Fibroblast of lung (primary cell): ENCODE measurements around the gene HAPLN2. TPM values are rescaled to one million over a fixed set of nuclear protein-coding genes. Genes with fewer than 3 reads are reported as not detected.

ENCODE experiments used
- DNase-seq, 2 donors: peaks; one replicate each; pipeline versions ENCODE4 v3.0.0 to v3.0.0-alpha.2; 2010; ENCODE audit warnings: low read depth in 2 of 2
- H2AFZ ChIP-seq: 2 replicates; pipeline ENCODE4 v1.5.1; 2012; ENCODE audit warnings: low read length, control low read depth, inconsistent platforms
- H3K27ac ChIP-seq: 2 replicates; pipeline ENCODE4 v1.5.1; 2011; ENCODE audit warnings: low read length, control low read depth; ENCODE audit not compliant: insufficient read depth
- H3K27me3 ChIP-seq: 2 replicates; pipeline ENCODE4 v1.5.1; 2011; ENCODE audit warnings: mild to moderate bottlenecking, low read length; ENCODE audit not compliant: control insufficient read depth, insufficient read depth
- H3K36me3 ChIP-seq: 2 replicates; pipeline ENCODE4 v1.5.1; 2011; ENCODE audit warnings: low read length; ENCODE audit not compliant: control insufficient read depth, insufficient read depth
- H3K4me1 ChIP-seq: 2 replicates; pipeline ENCODE4 v1.5.1; 2011; ENCODE audit warnings: low read length; ENCODE audit not compliant: control insufficient read depth, insufficient read depth; ENCODE audit errors: extremely low read depth
- H3K4me2 ChIP-seq: 2 replicates; pipeline ENCODE4 v1.5.1; 2011; ENCODE audit warnings: low read length, control low read depth; ENCODE audit not compliant: insufficient read depth; ENCODE audit errors: extremely low read depth
- H3K4me3 ChIP-seq, 4 experiments: fragments of 200-600 bp in 1 of 4; sonication (generic) in 1 of 4; replicated peaks in 1 of 4; 2 replicates each; pipeline ENCODE4 v1.5.1; 2011 to 2016; ENCODE audit warnings: low read length in 4 of 4, low read depth in 3 of 4, mild to moderate bottlenecking in 3 of 4, control low read depth in 2 of 4, inconsistent platforms in 1 of 4, mixed read lengths in 1 of 4; ENCODE audit not compliant: insufficient read depth in 1 of 4; ENCODE audit errors: control extremely low read depth in 1 of 4
- H3K79me2 ChIP-seq: 2 replicates; pipeline ENCODE4 v1.5.1; 2012; ENCODE audit warnings: mild to moderate bottlenecking, low read length, inconsistent platforms; ENCODE audit not compliant: control insufficient read depth, insufficient read depth
- H3K9ac ChIP-seq: 2 replicates; pipeline ENCODE4 v1.5.1; 2011; ENCODE audit warnings: mild to moderate bottlenecking, low read length, control low read depth; ENCODE audit not compliant: insufficient read depth
- H3K9me3 ChIP-seq: 2 replicates; pipeline ENCODE4 v1.5.1; 2012; ENCODE audit warnings: low read depth, low read length; ENCODE audit not compliant: control insufficient read depth, insufficient read depth
- H4K20me1 ChIP-seq: 2 replicates; pipeline ENCODE4 v1.5.1; 2011; ENCODE audit warnings: low read length; ENCODE audit not compliant: control insufficient read depth, insufficient read depth; ENCODE audit errors: extremely low read depth
- CTCF ChIP-seq, 2 donors: IDR thresholded peaks in 1 of 2; conservative IDR thresholded peaks in 1 of 2; 1 replicate in 1 of 2; 2 replicates in 1 of 2; pipeline ENCODE4 v1.5.1; 2011 to 2012; ENCODE audit warnings: low read length in 2 of 2, control low read depth in 1 of 2, inconsistent platforms in 1 of 2, low read depth in 1 of 2, mild to moderate bottlenecking in 1 of 2
- EZH2 ChIP-seq: IDR thresholded peaks from 2 replicates; pipeline ENCODE4 v1.5.1; 2012; ENCODE audit warnings: low read length, control low read depth, mild to moderate bottlenecking; ENCODE audit errors: missing control alignments
- polyA plus RNA-seq, 2 donors: library from polyadenylated mRNA; depleted of rRNA in 1 of 2; stranded (reverse) in 1 of 2; unstranded in 1 of 2; fragments of >200 nt; gene quantifications; 2 replicates each; pipeline ENCODE4 v1.2.1, GENCODE V29; 2011 to 2012; ENCODE audit warnings: missing spikeins in 1 of 2
- total RNA-seq: library from RNA; depleted of rRNA; stranded (reverse); fragments of >200 nt; gene quantifications from 2 replicates; pipeline ENCODE4 v1.2.1, GENCODE V29; 2014

HAPLN2 gene
- total and polyA plus RNA-seq, 2 donors (not counting 1 experiment from before 2014, with no cell fraction given) = not detected

GRCh38 chr1:156598731-156599432 lies 20.3 kb upstream of the HAPLN2 start:
- Histone ChIP-seq H3K27ac (no peak overlapping the region), H3K9ac (no peak overlapping the region), H3K4me2 (no peak overlapping the region), H3K27me3 (no peaks in the 10 kb centered on the region), H3K9me3 (no peaks in the 10 kb centered on the region), H2AFZ (no peak overlapping the region), H3K79me2 (peaks cover 15% of the 10 kb centered on the region), H4K20me1 (no peaks in the 10 kb centered on the region), H3K4me3 (no peak overlapping the region), H3K4me1 (peaks cover 7% of the 10 kb centered on the region), H3K36me3 (peaks cover 17% of the 10 kb centered on the region)
- no peak for DNase-seq
- no peak for TF ChIP-seq CTCF (conservative IDR thresholded peaks at IDR 0.05 in 1 of 2, IDR thresholded peaks at IDR 0.05 in 1 of 2; ENCODE audit: low read depth in 1 of 2, low read length in 2 of 2)
- TF ChIP-seq EZH2 = no peak

- peak in 1 of 2 donors; percentile 6 for DNase-seq
- no peak overlapping the region for H2AFZ ChIP-seq
- H3K27me3 ChIP-seq = no peaks in the 10 kb centered on the region
- H3K36me3 ChIP-seq = peaks cover 15% of the 10 kb centered on the region
- no peak overlapping the region for H3K4me3 ChIP-seq
- H3K9ac ChIP-seq = no peak overlapping the region
- H3K79me2 ChIP-seq = peaks cover 15% of the 10 kb centered on the region
- TF ChIP-seq EZH2 (no peak), CTCF (conservative IDR thresholded peaks at IDR 0.05 in 1 of 2, IDR thresholded peaks at IDR 0.05 in 1 of 2; ENCODE audit: low read depth in 1 of 2, low read length in 2 of 2) (no peak)
- peaks cover 7% of the 10 kb centered on the region for H3K4me1 ChIP-seq
- H4K20me1 ChIP-seq = no peaks in the 10 kb centered on the region
- H3K4me2 ChIP-seq = no peak overlapping the region
- H3K9me3 ChIP-seq = no peaks in the 10 kb centered on the region
- H3K27ac ChIP-seq = no peak overlapping the region
These were observed 19.4 kb upstream of the HAPLN2 start for GRCh38 chr1:156599811-156600210.

GRCh38 chr1:156600733-156601121 lies 18.5 kb upstream of the HAPLN2 start:
- no peaks in the 10 kb centered on the region for H3K27me3 ChIP-seq
- H3K36me3 ChIP-seq = peaks cover 9% of the 10 kb centered on the region
- H4K20me1 ChIP-seq = no peaks in the 10 kb centered on the region
- H3K79me2 ChIP-seq = peaks cover 15% of the 10 kb centered on the region
- peak overlapping the region; percentile 96 for H3K4me2 ChIP-seq
- peak overlapping the region; percentile 90 for H3K27ac ChIP-seq
- H3K9ac ChIP-seq = peak overlapping the region; percentile 83
- peaks cover 7% of the 10 kb centered on the region for H3K4me1 ChIP-seq
- peak; percentile 10 to 19 for DNase-seq
- H3K4me3 ChIP-seq = peak overlapping the region; percentile 84 to 98 (median 92)
- no peak for TF ChIP-seq EZH2
- no peak for TF ChIP-seq CTCF (conservative IDR thresholded peaks at IDR 0.05 in 1 of 2, IDR thresholded peaks at IDR 0.05 in 1 of 2; ENCODE audit: low read depth in 1 of 2, low read length in 2 of 2)
- H3K9me3 ChIP-seq = no peaks in the 10 kb centered on the region
- peak overlapping the region; percentile 95 for H2AFZ ChIP-seq
